T-helper 17 cell (primary cell): ENCODE data around the gene DUOX2. TPM values are rescaled to one million over a fixed set of nuclear protein-coding genes. Genes with fewer than 3 reads are reported as not detected.

Source experiments
- ATAC-seq: fragments of 150-1000 bp; cut with Tn5 transposase; 2 replicates; pipeline ENCODE4 v1.10.0; 2021; ENCODE audit warnings: mild to moderate bottlenecking, moderate library complexity
- DNase-seq, 3 donors: peaks; one replicate each; pipeline versions ENCODE4 v3.0.0 to v3.0.0-alpha.2; 2020 to 2021
- H3K9me3 ChIP-seq: one replicate; pipeline ENCODE4 v1.7.0; 2013; ENCODE audit warnings: low read length, mild to moderate bottlenecking; ENCODE audit not compliant: control insufficient read depth, poor library complexity, severe bottlenecking
- H3K27ac Mint-ChIP-seq: one replicate; pipeline ENCODE4 v1.8.0; 2022; ENCODE audit warnings: mild to moderate bottlenecking, moderate library complexity, mixed read lengths
- H3K27me3 Mint-ChIP-seq: one replicate; pipeline ENCODE4 v1.8.0; 2022; ENCODE audit warnings: mixed read lengths
- H3K36me3 Mint-ChIP-seq: one replicate; pipeline ENCODE4 v1.8.0; 2022; ENCODE audit warnings: low read depth, mixed read lengths
- H3K4me1 Mint-ChIP-seq: one replicate; pipeline ENCODE4 v1.8.0; 2022; ENCODE audit warnings: mild to moderate bottlenecking, mixed read lengths
- H3K4me3 Mint-ChIP-seq: one replicate; pipeline ENCODE4 v1.8.0; 2022; ENCODE audit warnings: mild to moderate bottlenecking, moderate library complexity, mixed read lengths
- total RNA-seq, 4 donors: library from RNA in 2 of 4; stranded (reverse) in 2 of 4; gene quantifications; one replicate each; pipeline ENCODE4 v1.2.3 and lab custom pipeline; 2022 to 2026

DUOX2 gene
- total RNA-seq, 2 donors from 2014 or later, result 0.27 TPM; not detected in 1

DNA sequence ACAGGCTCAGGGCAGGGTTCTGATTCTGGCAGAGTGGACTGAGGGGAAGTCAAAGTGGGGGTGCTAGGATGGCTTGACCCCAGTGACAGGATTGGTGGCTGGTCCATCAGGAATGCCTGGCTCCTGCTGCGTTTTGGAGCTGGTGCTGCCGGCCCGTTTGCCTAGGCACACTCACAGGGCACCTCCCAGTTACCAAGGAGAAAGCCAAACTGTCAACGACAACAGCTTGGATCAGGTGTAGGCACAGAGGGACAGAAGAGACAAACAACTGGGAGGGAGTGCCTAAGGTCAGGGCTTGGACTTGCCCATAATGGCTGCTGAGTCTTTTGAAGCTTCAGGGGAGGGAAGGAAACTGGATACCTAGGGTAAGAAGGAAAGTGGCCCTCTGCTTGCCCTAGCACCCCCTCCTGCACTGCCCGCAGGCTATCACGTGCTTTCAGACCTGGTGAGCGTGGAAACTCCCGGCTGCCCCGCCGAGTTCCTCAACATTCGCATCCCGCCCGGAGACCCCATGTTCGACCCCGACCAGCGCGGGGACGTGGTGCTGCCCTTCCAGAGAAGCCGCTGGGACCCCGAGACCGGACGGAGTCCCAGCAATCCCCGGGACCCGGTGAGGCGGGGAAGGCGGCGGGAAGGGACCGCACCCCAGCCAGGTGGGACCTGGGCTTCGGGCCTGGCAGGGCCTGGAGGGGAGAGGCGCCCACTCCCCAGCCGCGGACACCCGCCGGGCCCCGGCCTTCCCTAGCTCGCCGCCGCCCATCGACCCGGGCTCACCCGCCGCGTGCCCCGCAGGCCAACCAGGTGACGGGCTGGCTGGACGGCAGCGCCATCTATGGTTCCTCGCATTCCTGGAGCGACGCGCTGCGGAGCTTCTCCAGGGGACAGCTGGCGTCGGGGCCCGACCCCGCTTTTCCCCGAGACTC is 21.0 kb upstream of the DUOX2 start:
- H3K27ac Mint-ChIP-seq, result no peak overlapping the region
- no peak for DNase-seq
- no peaks in the 10 kb centered on the region for H3K9me3 ChIP-seq
- peaks cover 5% of the 10 kb centered on the region for H3K36me3 Mint-ChIP-seq
- peak; percentile 71 for ATAC-seq
- H3K27me3 Mint-ChIP-seq, result peaks cover 64% of the 10 kb centered on the region
- peak overlapping the region; percentile 73 for H3K4me3 Mint-ChIP-seq
- peaks cover 7% of the 10 kb centered on the region for H3K4me1 Mint-ChIP-seq

DNA sequence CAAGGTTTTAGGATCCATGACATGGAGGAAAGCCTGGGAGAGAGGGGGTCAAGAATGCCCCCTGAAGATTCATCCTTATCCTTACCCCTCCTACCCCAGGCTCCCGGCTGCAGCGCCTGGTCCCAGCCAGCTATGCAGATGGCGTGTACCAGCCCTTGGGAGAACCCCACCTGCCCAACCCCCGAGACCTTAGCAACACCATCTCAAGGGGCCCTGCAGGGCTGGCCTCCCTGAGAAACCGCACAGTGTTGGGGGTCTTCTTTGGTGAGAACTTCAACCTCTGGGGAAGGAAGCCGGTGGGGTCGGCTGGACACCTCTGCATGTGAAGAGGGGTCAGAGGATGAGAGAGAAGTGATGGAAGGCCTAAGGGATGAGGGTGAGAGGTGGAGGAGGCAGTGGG is 20.1 kb upstream of the DUOX2 start:
- Mint-ChIP-seq H3K4me3 (peak overlapping the region; percentile 65), H3K27ac (no peak overlapping the region), H3K4me1 (peaks cover 7% of the 10 kb centered on the region), H3K36me3 (peaks cover 5% of the 10 kb centered on the region), H3K27me3 (peaks cover 66% of the 10 kb centered on the region)
- no peak for ATAC-seq
- no peaks in the 10 kb centered on the region for H3K9me3 ChIP-seq
- no peak for DNase-seq

DNA sequence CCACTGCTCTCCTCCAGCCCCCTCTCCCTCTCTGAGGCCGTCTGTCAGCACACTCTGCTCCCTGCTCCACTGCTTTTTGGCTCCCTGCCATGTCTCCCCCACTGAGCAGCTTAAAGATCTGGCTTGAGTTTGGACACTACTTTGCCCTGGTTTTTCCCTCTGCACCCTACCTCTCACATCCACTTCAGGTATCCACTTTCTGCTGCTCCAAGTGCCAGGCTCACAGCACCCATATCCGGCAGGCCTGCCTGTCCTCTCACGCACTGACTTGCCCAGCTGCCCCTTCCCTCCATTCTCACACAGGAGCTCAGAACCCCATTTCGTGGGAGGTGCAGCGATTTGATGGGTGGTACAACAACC is 19.6 kb upstream of the DUOX2 start:
- ATAC-seq (no peak), DNase-seq (no peak)
- H3K27me3 Mint-ChIP-seq, result peaks cover 70% of the 10 kb centered on the region
- no peak overlapping the region for H3K27ac Mint-ChIP-seq
- H3K36me3 Mint-ChIP-seq, result peaks cover 5% of the 10 kb centered on the region
- H3K9me3 ChIP-seq, result no peaks in the 10 kb centered on the region
- H3K4me1 Mint-ChIP-seq, result peaks cover 7% of the 10 kb centered on the region
- no peak overlapping the region for H3K4me3 Mint-ChIP-seq

DNA sequence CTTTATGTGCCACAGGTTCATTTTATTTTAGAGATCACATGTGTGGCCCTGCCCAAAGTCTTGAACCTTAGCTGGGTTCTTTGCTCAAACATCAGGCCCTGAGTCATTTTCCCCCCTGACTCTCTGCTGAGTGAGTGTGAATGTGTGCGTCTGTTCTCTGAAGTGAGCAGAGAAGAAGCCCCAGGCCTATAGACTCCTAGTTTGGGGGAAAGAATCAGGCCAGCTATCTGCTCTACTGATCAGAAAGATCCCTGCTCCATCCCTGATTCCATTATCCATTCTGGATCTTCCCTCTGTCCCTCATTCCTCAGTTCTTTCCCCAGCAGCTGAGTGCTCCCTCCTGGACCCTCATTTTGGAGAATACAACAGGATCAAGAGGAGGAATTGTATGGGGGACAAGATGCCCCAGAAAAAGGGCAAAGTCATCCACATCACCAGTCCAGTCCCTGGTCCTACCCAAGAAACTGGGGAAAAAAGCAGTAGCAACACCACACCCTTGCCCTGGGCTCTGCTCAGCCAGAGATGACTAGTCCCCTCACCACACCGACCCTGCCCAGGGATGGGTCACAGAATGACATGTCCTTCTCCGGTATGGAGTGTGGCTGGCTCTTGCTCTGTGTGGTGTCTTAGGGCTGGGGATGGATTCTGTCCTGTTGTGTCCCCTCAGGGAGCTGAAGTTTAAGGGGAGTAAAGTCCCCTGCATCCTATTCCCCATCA is 19.0 kb upstream of the DUOX2 start:
- Mint-ChIP-seq H3K4me1 (peaks cover 7% of the 10 kb centered on the region), H3K4me3 (no peak overlapping the region), H3K27ac (no peak overlapping the region), H3K36me3 (peaks cover 5% of the 10 kb centered on the region), H3K27me3 (peaks cover 70% of the 10 kb centered on the region)
- no peaks in the 10 kb centered on the region for H3K9me3 ChIP-seq
- no peak for DNase-seq
- ATAC-seq, result no peak

DNA sequence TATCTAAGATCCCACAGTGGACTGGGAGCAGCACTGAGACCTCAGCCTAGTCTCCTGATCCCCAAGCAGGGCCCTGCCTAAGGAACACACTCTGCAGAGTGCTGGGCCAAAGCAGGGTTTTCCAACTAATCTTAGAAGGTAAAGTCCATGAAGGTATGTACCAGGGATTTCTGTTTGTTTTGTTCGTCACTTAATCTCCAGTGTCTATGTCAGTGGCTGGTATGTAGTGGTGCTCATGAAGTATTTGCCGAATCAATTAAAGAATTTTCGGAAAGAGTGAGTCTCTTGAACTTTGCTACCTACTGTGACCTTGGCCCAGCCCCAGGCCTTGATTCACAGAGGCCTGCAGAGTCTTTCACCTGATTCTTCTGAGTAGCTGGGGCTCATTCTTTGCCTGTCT is 17.5 kb upstream of the DUOX2 start:
- Mint-ChIP-seq H3K27ac (no peak overlapping the region), H3K4me1 (peaks cover 6% of the 10 kb centered on the region), H3K4me3 (no peak overlapping the region), H3K27me3 (peaks cover 73% of the 10 kb centered on the region), H3K36me3 (peaks cover 5% of the 10 kb centered on the region)
- H3K9me3 ChIP-seq, result no peaks in the 10 kb centered on the region
- ATAC-seq, result no peak
- DNase-seq, result no peak

DNA sequence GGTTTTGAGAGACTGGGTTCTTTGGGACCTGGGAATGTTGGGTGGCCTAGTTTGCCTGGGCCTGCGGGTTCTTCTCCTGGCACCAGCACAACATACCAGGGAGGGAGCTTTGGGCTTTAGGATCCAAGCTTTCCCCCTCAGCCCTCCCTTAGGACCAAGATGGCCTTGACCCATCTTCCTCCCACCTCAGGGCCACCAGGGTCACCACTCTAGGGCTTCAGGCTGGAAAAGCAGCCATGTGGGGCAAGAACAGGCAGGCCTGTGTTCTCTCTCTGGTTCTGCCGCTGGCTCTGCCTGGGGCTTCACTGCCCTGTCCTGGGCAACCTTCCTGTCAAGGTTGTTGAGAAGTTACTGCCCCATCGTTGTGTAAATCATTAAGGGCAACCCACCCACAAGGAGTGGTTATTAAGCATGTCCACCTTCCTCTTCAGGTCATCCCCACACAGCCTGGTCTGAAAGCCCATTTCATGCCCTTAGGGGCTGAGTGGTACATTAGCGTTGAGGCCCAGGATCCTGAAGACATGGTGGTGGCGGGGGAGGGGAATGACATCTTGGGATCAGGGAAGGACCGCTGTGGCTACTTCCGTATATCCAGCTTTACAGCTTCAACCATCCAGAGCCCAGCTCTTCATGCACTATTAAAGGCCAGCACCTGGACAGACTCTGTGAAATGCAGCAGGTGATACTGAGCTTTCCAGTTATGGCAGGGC is 16.5 kb upstream of the DUOX2 start:
- H3K36me3 Mint-ChIP-seq, result peaks cover 13% of the 10 kb centered on the region
- peaks cover 6% of the 10 kb centered on the region for H3K4me1 Mint-ChIP-seq
- no peak overlapping the region for H3K27ac Mint-ChIP-seq
- H3K4me3 Mint-ChIP-seq, result peak overlapping the region; percentile 60
- DNase-seq (no peak), ATAC-seq (no peak)
- H3K9me3 ChIP-seq, result no peaks in the 10 kb centered on the region
- peaks cover 79% of the 10 kb centered on the region for H3K27me3 Mint-ChIP-seq

DNA sequence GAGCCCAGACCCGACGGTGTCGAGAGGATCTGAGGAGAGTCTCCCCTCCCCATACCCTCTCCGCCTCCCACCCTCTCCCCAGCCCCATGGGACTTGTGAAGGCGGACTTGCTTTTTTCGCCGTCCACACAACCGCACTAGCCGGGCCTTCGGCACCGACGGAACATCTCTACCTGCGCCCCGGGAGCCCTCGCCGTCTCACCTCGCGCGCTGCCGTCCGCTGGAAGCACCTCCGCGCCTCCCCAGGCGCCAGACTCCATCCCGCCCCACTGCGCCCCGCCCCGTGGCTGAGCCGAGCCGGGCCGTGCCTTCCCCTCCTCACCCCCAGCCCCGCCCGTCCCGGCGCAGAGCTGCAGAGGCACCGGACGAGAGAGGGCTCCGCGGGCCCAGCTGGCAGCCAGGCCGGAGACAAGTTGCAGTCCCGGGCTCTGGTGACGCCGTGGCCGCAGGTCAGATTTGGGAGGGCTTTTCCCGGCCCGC is 15.7 kb upstream of the DUOX2 start, which contains the start of the genes DUOX1 and DUOXA1:
Gene DUOX1, plus strand, starts transcription at position 344 of the 479 bp plus-strand sequence. CDS start 1,973 bp downstream, outside the sequence.
Gene DUOXA1, minus strand, starts transcription at position 229 of the 479 bp plus-strand sequence. CDS start 6,865 bp downstream, outside the sequence.
- ATAC-seq (peak; percentile 70), DNase-seq (no peak)
- Mint-ChIP-seq H3K27ac (no peak within 1 kb of the TSS), H3K4me1 (peaks cover 6% of the 10 kb centered on the region), H3K36me3 (peaks cover 17% of the 10 kb centered on the region), H3K27me3 (peaks cover 83% of the 10 kb centered on the region), H3K4me3 (peak within 1 kb of the TSS; percentile 60)
- H3K9me3 ChIP-seq, result no peaks in the 10 kb centered on the region

DNA sequence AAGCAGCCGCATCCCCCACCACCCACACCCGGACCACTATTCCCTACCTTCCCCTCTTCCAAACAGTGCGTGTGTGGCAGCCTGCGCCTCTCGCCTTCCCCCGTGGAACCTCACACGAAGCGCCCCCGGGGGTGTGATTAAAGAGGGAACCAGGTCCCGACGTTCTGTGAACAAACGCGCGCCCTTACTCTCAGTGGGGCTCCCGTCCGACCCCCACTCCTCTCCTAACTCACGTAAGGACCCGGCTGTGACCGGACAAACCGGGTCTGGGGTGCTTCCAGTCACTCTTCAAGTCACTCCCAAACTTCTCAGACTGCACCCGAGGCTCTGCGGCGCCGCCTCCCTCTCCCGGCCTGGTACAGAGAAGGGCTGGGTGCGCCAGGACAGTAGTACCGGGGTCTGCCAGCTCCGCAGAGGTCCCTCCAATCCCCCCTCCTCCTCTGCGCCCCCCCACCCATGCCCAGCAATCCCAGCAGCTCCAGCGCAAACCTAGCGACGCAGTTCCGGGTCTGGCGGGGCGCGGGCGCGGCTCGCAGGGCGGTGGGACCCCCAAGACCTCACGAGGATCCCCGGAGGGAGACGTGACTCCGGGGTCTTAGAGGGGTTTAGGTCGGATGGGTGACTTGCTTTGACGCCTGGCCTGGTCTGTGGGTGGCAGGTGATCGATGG is 15.1 kb upstream of the DUOX2 start:
- no peak for ATAC-seq
- peak overlapping the region; percentile 60 for H3K4me3 Mint-ChIP-seq

DNA sequence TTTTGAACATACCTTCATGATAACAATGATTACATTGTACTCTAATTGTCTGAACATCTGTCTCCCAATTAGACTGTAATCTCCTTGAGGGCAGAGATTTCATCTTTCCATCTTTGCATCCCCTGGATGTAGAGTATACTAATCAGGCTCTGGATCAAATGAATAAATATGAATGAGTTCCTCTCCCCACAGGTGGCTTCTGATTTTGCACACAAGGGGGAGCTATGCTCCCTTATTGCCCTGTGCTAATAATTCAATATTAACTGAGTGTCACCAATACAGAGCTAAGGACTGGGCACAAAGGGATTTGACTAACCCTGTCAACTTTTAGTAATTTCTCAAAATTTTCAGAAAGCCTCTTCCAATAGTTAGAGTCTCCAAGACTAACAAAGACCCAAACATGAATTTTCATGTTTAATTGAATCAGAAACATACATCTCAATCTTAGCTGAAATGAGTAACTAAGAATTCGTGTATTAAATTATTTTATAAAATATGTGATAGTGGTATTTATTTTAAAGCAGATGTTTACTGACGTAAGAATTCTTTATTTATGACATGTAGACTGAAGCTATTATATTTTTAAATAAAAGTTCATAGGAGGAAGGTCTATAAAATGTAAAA is 12.7 kb upstream of the DUOX2 start:
- peak; percentile 77 for ATAC-seq
- H3K4me1 Mint-ChIP-seq, result peaks cover 3% of the 10 kb centered on the region

More for the DNA sequence above, 15.1 kb upstream of the DUOX2 start:
- Mint-ChIP-seq H3K36me3 (peaks cover 17% of the 10 kb centered on the region), H3K27ac (no peak overlapping the region), H3K27me3 (peaks cover 82% of the 10 kb centered on the region), H3K4me1 (peaks cover 5% of the 10 kb centered on the region)
- DNase-seq, result no peak
- no peaks in the 10 kb centered on the region for H3K9me3 ChIP-seq

DNA sequence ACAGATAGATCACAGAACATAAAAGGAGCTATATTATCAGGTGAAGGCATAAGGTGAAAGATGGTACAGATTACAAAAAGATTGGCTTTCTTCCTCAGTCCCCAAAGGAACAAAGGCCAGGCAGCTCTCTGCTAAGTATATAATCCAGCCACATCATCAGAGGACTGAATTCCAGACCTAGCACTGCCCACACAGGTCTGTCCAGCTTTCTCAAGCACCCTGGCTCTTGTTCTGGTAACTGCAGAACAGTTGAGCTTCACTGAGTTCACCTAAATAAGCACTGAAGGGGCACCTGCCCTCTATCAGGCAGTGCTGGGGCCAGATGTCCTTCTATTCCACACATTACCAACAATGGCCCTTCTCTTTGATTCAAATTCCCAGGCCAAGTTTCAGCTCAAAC is 9.4 kb upstream of the DUOX2 start:
- H3K27ac Mint-ChIP-seq, result no peak overlapping the region
- H3K36me3 Mint-ChIP-seq, result peaks cover 20% of the 10 kb centered on the region
- H3K27me3 Mint-ChIP-seq, result peaks cover 78% of the 10 kb centered on the region
- no peak for DNase-seq
- no peaks in the 10 kb centered on the region for H3K9me3 ChIP-seq
- H3K4me3 Mint-ChIP-seq, result no peak overlapping the region
- ATAC-seq, result no peak
- H3K4me1 Mint-ChIP-seq, result peaks cover 4% of the 10 kb centered on the region

More for the DNA sequence above, 12.7 kb upstream of the DUOX2 start:
- H3K36me3 Mint-ChIP-seq, result peaks cover 16% of the 10 kb centered on the region
- no peak overlapping the region for H3K27ac Mint-ChIP-seq
- DNase-seq, result peak in 1 of 3 donors; percentile 36
- peaks cover 77% of the 10 kb centered on the region for H3K27me3 Mint-ChIP-seq
- H3K9me3 ChIP-seq, result no peaks in the 10 kb centered on the region
- H3K4me3 Mint-ChIP-seq, result no peak overlapping the region

DNA sequence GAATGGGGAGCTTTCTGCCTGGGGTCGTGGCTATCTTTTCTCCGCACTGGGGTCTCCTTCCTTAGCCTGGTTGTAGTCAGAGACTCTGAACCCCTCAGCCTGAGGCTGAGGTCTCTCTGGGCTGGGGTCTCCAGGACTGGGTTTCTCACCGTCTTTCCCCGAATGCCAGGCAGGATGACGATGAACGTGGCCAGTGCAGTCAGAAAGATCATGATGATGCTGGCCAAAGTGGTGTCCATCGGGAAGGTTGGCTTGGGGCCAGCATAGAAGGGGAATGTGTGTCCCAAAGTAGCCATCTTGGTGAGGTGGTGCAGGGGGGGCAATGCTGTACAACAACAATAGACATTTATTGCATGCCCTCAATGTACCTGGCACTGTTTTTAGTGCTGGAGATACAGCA is 8.7 kb upstream of the DUOX2 start:
- ATAC-seq (no peak), DNase-seq (no peak)
- Mint-ChIP-seq H3K4me1 (peaks cover 11% of the 10 kb centered on the region), H3K27me3 (peaks cover 78% of the 10 kb centered on the region), H3K27ac (no peak overlapping the region), H3K36me3 (peaks cover 22% of the 10 kb centered on the region), H3K4me3 (no peak overlapping the region)
- H3K9me3 ChIP-seq, result no peaks in the 10 kb centered on the region
